K562 (cell line): ENCODE data around the gene TRAIP.

Experiments
- ATF7 ChIP-seq: fragments of 450-650 bp; IDR thresholded peaks from 2 replicates; pipeline ENCODE4 v1.7.1; 2014; ENCODE audit warnings: mild to moderate bottlenecking, moderate library complexity
- MAX ChIP-seq: sonication (generic); formaldehyde crosslinking; IDR thresholded peaks from 2 replicates; pipeline ENCODE4 v1.9.0; 2022; ENCODE audit warnings: mild to moderate bottlenecking, missing genetic modification reagents
- NFYB ChIP-seq: IDR thresholded peaks from 2 replicates; pipeline ENCODE4 v1.6.1; 2011; ENCODE audit warnings: mild to moderate bottlenecking, moderate library complexity; ENCODE audit not compliant: insufficient read length; ENCODE audit errors: extremely low read depth
- ZBTB33 ChIP-seq: sonication (generic); formaldehyde crosslinking; IDR thresholded peaks from 2 replicates; pipeline ENCODE4 v1.8.1; 2023; ENCODE audit warnings: mild to moderate bottlenecking, missing genetic modification reagents

GRCh38 chr3:49902511-49903345 lies 46.4 kb upstream of the TRAIP start:
- TF ChIP-seq NFYB: no peak
- no peak for TF ChIP-seq ATF7
- no peak for TF ChIP-seq MAX (CRISPR knock-in tag)
- TF ChIP-seq ZBTB33: peak; percentile 8; the same call in 1 of the 2 replicates
